HG03097 (cell line): ENCODE measurements around the gene BOC.

Experiments used
- ATAC-seq: cut with Tn5 transposase; IDR thresholded peaks from one replicate; pipeline ENCODE4 v1.9.1; 2021; ENCODE audit not compliant: unreplicated experiment, low FRiP score

BOC gene

DNA sequence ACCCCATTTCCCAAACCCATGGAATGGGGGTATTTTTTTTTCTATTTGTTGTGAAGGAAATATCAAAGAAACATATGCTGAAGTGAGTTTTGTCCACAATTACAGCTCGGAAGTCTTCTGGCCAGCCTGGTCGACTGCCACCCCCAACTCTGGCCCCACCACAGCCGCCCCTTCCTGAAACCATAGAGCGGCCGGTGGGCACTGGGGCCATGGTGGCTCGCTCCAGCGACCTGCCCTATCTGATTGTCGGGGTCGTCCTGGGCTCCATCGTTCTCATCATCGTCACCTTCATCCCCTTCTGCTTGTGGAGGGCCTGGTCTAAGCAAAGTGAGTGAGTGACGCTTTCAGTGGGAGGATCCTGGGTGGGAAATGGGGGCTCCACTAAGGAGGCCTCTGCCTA, 71.9 kb downstream of the BOC start:
- no peak for ATAC-seq

GRCh38 chr3:113284453-113285050, 73.2 kb downstream of the BOC start:
- ATAC-seq, result no peak

DNA sequence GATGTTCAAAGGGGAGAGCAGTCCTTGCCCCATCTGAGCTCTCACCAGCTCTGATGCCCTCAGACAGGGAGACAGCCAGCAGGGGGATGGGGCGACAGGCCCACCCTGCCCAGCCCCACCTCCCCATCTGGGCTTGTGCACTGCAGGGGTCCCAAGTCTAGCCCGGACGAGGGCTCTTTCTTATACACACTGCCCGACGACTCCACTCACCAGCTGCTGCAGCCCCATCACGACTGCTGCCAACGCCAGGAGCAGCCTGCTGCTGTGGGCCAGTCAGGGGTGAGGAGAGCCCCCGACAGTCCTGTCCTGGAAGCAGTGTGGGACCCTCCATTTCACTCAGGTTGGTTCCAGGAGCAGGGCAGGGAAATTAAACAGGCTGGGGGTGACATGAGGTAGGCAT, 73.9 kb downstream of the BOC start:
- ATAC-seq, result no peak

GRCh38 chr3:113285741-113286140, 74.4 kb downstream of the BOC start:
- no peak for ATAC-seq

DNA sequence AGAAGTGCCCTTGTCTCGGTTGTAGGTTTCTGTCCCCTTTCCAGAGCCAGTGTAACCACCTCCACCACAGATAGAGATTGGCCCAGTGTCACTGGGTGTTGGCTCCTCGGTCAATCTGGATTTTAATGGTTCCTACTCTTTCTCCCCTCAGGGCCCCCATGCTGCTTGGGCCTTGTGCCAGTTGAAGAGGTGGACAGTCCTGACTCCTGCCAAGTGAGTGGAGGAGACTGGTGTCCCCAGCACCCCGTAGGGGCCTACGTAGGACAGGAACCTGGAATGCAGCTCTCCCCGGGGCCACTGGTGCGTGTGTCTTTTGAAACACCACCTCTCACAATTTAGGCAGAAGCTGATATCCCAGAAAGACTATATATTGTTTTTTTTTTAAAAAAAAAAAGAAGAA, 75.2 kb downstream of the BOC start:
- no peak for ATAC-seq

DNA sequence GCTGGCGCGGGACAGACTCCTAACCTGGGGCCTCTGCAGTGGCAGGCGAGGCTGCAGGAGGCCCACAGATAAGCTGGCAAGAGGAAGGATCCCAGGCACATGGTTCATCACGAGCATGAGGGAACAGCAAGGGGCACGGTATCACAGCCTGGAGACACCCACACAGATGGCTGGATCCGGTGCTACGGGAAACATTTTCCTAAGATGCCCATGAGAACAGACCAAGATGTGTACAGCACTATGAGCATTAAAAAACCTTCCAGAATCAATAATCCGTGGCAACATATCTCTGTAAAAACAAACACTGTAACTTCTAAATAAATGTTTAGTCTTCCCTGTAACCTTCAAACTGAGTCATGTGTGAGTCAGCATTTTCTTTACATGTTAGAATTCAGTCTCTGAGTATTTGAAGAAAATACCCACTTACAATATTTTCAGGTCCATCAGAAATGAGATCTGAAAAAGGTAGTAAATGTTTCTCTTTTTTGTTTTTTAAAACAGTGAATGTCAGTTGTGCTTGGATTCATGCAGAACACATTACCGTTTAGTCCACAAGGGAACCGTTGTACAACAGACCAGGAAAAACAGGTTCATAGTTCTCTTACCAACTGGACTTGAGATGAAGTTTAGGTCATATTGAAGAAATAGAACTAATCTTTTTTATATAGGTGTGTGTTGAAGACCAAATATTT, 75.9 kb downstream of the BOC start:
- no peak for ATAC-seq

DNA sequence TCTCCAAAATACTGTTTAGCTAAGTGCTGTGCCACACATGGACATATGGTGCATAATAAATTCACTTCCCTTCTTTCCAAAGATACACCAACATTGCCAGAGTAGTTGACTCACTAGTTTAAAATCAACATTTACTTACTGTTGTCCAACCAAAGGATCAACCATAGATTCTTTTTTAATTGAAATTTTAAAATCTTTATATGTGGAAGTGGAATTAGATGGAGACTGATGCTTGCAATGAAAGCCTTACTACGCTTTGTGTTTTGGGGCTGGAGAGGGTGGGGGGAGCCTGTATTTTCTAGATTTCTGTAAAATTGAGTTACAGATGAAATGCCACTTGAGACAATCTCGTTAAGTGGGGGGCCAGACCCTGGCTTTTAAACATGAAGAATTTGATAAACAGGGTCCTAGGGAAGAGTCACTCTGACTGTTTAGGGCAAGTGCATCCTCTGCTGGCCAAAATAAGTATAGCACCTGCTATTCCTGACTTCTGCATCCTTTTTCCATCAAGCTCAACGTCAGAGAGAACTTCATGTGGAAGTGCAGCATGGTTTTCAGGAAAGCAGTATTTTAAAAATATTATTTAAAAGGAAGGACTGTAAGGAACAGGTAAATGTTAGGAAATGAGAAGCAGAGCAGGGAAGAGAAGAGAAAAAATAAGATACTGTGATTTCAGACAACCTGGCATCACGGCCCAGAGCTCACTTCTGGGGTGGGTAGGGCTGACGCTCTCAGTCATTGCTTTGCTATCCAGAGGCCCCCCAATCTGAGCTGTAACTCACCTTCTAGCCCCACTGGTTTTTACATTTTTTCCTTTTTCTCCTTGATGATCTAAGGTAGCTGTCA, 76.7 kb downstream of the BOC start:
- ATAC-seq, result no peak

DNA sequence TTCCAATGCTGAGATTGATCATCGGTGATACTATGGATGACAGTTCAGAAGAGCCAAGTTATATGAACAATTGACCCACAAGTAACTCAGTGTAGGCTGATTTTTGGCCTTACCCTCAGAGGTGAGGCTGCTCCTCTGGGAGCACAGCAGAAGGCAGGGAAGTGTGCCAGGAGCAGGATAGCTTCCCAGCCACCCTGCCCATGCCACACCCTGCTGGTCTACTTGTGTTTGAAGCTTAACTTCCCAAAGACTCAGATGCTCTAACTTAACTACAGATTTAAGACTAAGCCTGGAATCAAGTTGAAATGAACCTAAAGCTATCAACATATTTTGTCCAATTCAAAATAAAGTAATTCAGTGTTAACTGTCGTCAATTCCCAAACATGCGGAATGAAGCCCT, 77.5 kb downstream of the BOC start:
- no peak for ATAC-seq

DNA sequence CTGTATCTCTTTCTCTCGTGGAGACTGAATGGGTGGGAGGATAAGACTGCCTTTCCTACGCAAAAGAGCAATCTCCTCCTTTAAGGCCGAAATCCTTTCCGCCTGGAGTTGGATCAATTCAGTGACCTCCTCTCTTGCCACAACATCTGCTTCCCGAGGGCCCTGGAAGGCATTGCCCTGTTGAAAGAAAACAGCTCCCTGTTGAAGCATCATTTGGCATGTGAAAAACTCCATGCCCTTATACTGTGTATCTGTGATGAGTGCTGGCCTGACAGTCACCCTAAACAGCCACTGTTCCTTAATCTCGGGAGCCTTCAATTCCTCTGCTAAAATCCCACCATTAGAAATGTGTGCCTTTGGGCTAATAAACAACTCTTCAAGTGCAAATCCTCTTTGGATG, 80.2 kb downstream of the BOC start:
- no peak for ATAC-seq

DNA sequence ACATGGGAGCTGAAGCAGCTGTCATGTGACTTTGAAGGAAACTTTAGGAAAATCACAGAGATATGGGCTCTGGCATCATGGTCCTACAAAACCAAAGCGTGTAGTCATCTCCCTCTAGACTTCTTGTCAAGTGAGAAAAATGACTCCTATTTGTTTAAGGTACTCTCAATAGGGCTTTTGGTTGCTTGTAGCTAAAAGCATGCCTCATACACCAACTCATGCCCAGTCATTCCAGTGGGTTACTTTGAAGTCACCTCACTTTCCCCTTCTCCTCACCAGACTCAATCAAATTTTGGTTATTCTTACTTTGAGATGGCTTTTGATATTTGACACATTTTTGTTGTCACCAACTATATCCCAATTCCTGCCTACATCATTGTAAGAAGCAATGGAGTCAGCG, 81.6 kb downstream of the BOC start:
- ATAC-seq, result no peak

DNA sequence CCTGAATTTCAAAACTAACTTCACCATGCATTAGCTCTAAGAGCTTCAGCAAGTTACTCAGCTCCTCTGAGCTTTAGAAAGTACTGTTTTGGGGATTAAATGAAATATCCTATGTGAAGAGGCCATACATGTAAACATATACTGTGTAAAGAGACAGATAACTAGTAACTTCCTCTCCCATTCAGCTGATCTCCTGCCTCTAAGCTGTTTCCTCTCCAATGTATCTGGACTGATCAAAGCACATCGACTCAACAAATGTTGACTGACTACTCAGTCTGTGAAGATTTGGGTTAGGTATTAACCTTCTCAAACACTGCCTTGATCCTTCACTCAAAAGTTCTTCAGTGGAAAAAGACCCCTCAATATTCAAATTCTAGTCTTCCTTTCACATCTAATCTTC, 82.0 kb downstream of the BOC start:
- no peak for ATAC-seq

GRCh38 chr3:113295463-113295862, 84.1 kb downstream of the BOC start:
- no peak for ATAC-seq

GRCh38 chr3:113297287-113297686, 85.9 kb downstream of the BOC start:
- no peak for ATAC-seq

DNA sequence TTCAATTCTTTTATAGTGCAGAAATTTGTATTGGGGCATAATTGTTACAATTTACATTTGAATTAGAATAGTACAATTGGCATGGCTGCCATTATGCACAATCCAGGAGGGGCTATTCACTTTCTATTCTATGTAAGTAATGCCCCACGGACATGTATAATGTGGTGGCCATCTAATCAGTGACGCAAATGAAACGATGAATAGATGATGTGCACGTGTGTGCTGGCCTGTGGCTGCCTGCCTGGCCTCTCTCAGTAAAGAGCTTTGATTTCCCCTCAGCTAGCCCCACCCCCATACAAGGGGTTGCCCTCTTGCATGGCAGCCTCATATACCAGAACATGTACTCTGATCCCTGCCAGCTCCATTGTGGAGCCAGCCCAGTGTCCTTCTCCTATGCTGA, 86.5 kb downstream of the BOC start:
- ATAC-seq, result no peak

GRCh38 chr3:113300596-113300995, 89.2 kb downstream of the BOC start:
- ATAC-seq, result no peak

GRCh38 chr3:113304102-113304501, 92.7 kb downstream of the BOC start:
- ATAC-seq, result no peak

GRCh38 chr3:113304856-113305540, 93.6 kb downstream of the BOC start:
- ATAC-seq, result no peak

GRCh38 chr3:113310960-113311359, 99.6 kb downstream of the BOC start:
- no peak for ATAC-seq

- no peak for ATAC-seq
These were observed 101.1 kb downstream of the BOC start for GRCh38 chr3:113312416-113312815.

- no peak for ATAC-seq
These were observed 103.6 kb downstream of the BOC start for GRCh38 chr3:113314923-113315322.

DNA sequence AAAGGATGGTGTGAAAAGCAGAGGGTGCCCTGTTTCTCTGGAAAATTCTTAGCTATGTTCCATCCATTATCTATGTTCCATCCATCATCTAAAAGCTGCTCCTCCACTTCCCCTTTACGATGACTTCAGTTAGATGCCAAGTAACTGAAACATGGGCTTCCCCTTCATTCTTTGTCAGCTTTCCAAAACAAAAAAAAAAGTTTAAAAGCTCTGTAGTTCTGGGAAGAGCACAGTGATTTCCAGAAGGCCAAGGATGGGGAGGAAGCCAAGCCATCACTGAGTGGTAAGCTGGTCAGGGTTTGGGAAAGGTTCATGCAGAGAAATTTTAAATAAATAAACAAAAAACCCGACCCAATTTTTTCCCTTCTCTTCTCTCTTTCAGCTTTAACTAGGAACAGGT, 118.4 kb downstream of the BOC start:
- no peak for ATAC-seq
